H1 (cell line): Measurements from ENCODE around the gene ZGRF1. TPM values are rescaled to one million over a fixed set of nuclear protein-coding genes. Genes with fewer than 3 reads are reported as not detected.

Source experiments
- CBX8 ChIP-seq: fragments of 300-800, 300-1000 bp; sonication (generic); IDR thresholded peaks from 2 replicates; pipeline ENCODE4 v1.7.1; 2016; ENCODE audit warnings: low read depth, low read length, borderline replicate concordance
- CHD1 ChIP-seq: IDR thresholded peaks from 2 replicates; pipeline ENCODE4 v1.6.1; 2012; ENCODE audit warnings: low read depth, low read length, improper control_type of control experiment
- CTBP2 ChIP-seq: IDR thresholded peaks from 2 replicates; pipeline ENCODE4 v1.7.0; 2011; ENCODE audit warnings: borderline replicate concordance, mild to moderate bottlenecking, moderate library complexity, mixed read lengths, low read length; ENCODE audit not compliant: insufficient read depth, insufficient read length
- EP300 ChIP-seq, 2 experiments: IDR thresholded peaks; 1 replicate in 1 of 2; 2 replicates in 1 of 2; pipeline ENCODE4 v1.6.1; 2011 to 2012; ENCODE audit warnings: low read depth in 2 of 2, low read length in 2 of 2, mild to moderate bottlenecking in 2 of 2, borderline replicate concordance in 1 of 2, inconsistent platforms in 1 of 2, moderate library complexity in 1 of 2
- EZH2 ChIP-seq: fragments of 200-600 bp; sonication (generic); IDR thresholded peaks from 2 replicates; pipeline ENCODE4 v1.7.1; 2012; ENCODE audit warnings: low read depth, mild to moderate bottlenecking, moderate library complexity, low read length, inconsistent platforms; ENCODE audit not compliant: severe bottlenecking
- GTF2F1 ChIP-seq: IDR thresholded peaks from 2 replicates; pipeline ENCODE4 v1.6.1; 2012; ENCODE audit warnings: low read depth, low read length, improper control_type of control experiment, borderline replicate concordance
- MAFK ChIP-seq: IDR thresholded peaks from 2 replicates; pipeline ENCODE4 v1.6.1; 2012; ENCODE audit warnings: low read depth, mild to moderate bottlenecking, improper control_type of control experiment, low read length
- NANOG ChIP-seq: IDR thresholded peaks from 2 replicates; pipeline ENCODE4 v1.6.1; 2011; ENCODE audit warnings: low read length, low read depth, mild to moderate bottlenecking, inconsistent platforms; ENCODE audit not compliant: insufficient read depth, poor library complexity, severe bottlenecking
- NRF1 ChIP-seq: IDR thresholded peaks from 2 replicates; pipeline ENCODE4 v1.6.1; 2011; ENCODE audit warnings: mild to moderate bottlenecking, low read depth, low read length, improper control_type of control experiment
- RFX5 ChIP-seq: IDR thresholded peaks from 2 replicates; pipeline ENCODE4 v1.6.1; 2011; ENCODE audit warnings: low read depth, low read length, improper control_type of control experiment, borderline replicate concordance
- RNF2 ChIP-seq: fragments of 200-900, 300-1000 bp; sonication (generic); IDR thresholded peaks from 2 replicates; pipeline ENCODE4 v1.7.1; 2016; ENCODE audit warnings: borderline replicate concordance, low read depth, mild to moderate bottlenecking, antibody characterized with exemption, low read length; ENCODE audit not compliant: poor library complexity, severe bottlenecking; ENCODE audit errors: missing control alignments
- ZNF274 ChIP-seq: IDR thresholded peaks from 2 replicates; pipeline ENCODE4 v1.7.0; 2012; ENCODE audit warnings: low read length, borderline replicate concordance; ENCODE audit errors: extremely low read depth
- polyA plus RNA-seq, 7 experiments: library from polyadenylated mRNA; depleted of rRNA in 3 of 7; stranded (reverse) in 5 of 7; unstranded in 2 of 7; fragments of >200 nt in 5 of 7; fragments of 200-250 nt in 2 of 7; gene quantifications; 1 replicate in 5 of 7; 2 replicates in 1 of 7; 4 replicates in 1 of 7; pipeline versions ENCODE4 v1.2.1 to v1.2.3, GENCODE V29; 2011 to 2013; ENCODE audit warnings: missing spikeins in 2 of 7, mixed read lengths in 2 of 7
- total RNA-seq: library from RNA; stranded (reverse); fragmentation: NEBNext Ultra II Directional; extraction: Animal tissue kit (Norgen Biotek cat#: 25700); gene quantifications from 2 replicates; pipeline ENCODE4 v1.2.1, GENCODE V29; 2021

ZGRF1 gene
- total and polyA plus RNA-seq, 2 of the 8 experiments (the other 6 are each of a cell fraction or from before 2014, with no cell fraction given): 12.0 to 44.6 TPM

GRCh38 chr4:112652216-112652615 lies 15.5 kb upstream of the ZGRF1 start (continued):
- TF ChIP-seq MAFK (no peak), NRF1 (no peak), RFX5 (no peak), CTBP2 (no peak), EZH2 (no peak), NANOG (peak; percentile 86), ZNF274 (no peak), GTF2F1 (0 out of 2 replicates have a peak, but pooled peaks have one; percentile 29), RNF2 (no peak), CHD1 (no peak), CBX8 (no peak), EP300 (IDR thresholded peaks at IDR 0.05; ENCODE audit: borderline replicate concordance in 1 of 2, low read depth in 2 of 2, low read length in 2 of 2) (peak in 1 of 2 experiments; percentile 98; a peak in 2 of 3 replicates)
